Inflammatory macrophage treated with lipopolysaccharide for 4 hours (primary cell): ENCODE results near the gene NBEAL2.
"Not testable (repeated sequence)": the region's sequence is repeated elsewhere in the genome, so short reads cannot be mapped to it uniquely, and the experiment has no call there.

Experiments used
- DNase-seq: peaks from one replicate; pipeline ENCODE4 v3.0.0-alpha.2; 2020

Gene NBEAL2

DNA sequence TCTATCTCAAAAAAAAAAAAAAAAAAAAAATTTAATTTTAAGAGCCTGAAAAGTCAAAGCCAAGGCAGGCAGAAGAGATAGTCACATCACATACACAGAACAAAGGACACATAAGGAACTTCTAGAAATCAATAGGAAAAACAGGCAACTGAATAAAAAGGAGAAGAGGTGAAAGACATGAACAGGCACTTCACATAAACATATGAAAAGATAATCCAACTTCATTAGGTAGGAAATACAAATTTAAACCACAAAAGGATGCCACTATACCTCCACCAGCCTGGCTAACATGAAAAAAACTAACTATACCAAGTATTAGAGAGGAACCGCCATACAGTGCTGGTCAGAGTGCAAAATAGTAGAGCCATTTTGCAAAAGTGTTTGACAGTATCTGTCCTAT is 17.0 kb upstream of the NBEAL2 start:
- DNase-seq, result no peak

DNA sequence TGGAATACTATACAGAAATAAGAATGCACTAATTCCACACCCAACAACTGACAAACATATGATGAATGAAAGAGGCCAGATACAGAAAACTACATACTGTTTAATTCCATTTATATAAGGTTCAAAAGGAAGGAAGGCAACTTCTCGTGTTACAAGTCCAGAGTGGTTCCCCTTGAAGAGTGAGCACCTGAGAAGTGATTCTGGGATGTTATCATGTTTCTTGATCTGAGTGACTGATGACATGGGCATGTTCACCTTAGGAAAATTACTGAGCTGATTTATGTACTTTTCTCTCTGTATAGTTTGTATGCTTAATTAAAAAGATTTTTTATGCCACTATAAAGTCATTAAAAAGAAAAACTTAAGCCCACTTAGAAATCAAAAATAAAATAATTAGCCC is 16.5 kb upstream of the NBEAL2 start:
- no peak for DNase-seq

DNA sequence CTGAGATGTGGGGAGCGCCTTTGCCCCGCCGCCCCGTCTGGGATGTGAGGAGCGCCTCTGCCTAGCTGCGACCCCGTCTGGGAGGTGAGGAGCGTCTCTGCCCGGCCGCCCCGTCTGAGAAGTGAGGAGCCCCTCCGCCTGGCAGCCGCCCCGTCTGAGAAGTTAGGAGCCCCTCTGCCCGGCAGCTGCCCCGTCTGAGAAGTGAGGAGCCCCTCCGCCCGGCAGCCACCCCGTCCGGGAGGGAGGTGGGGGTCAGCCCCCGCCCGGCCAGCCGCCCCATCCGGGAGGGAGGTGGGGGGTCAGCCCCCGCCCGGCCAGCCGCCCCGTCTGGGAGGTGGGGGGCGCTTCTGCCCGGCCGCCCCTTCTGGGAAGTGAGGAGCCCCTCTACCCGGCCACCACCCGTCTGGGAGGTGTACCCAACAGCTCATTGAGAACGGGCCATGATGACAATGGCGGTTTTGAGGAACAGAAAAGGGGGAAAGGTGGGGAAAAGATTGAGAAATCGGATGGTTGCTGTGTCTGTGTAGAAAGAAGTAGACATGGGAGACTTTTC is 15.4 kb upstream of the NBEAL2 start:
- DNase-seq, result not testable (repeated sequence)

DNA sequence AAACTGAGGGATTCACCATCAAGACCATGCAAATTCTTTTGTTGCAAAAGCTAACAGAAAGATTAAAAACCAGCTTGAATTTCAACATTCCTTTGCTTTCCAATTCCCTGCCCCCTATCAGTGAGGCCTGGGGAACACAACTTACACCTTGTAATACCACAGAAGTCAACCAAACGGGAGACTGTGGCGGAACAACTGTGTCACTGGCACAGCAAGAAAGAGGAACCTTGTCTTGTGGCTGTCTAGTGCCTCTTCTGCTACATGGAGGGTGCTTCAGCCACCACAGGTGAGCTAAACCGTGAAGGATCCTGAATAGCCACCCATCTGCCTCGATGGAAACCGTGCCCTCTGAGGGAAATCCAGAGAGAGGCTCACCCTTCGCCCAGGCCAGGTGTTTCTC is 14.3 kb upstream of the NBEAL2 start:
- DNase-seq, result peak; percentile 77

DNA sequence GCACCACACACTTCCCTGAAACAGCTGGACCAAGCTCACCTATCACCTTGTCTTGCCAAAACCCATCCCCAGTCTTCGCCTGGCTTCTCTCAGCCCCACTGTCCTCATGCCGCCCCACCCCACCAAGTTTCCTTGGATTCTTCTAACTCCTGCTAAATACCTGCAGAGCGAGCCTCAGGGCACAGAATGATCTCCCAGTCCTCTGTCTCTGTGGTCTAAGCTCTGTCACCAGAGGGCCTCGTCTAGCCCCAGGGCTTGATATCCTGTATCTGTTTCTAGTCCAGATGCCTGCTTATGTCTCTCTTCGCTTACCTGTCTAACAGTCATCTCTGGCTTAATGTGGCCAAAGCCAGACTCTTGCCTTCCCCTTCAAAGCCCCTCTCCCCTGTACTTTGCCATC is 12.7 kb upstream of the NBEAL2 start:
- no peak for DNase-seq

DNA sequence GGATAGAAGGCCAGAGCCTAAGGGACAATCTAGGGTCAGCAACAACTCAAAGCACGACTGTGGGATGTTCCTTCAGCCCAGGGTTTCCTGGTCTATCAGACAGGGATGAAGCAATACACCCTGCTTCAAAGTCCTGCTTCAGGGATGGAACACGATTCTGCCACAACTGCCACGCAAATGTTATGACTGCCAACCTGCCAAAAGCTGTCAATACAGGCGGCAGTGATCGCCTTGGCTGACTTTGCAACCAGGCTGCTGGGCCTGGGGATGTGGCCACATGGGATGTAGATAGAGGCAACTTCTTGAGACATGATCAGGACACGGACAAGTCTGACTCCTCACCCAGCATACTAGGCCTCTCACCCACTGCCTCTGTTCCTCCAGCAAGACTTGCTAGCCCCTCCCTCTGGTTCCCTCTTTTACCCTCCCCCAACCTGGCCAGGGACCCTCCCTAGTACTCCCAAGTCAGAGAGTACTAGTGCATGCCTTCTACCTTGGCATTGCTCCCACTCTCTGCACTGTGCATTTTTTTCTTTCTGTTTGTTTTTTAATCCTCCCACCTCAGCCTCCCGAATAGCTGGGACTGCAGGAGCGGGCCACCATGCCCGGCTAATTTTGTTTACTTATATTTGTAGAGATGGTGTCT is 10.6 kb upstream of the NBEAL2 start:
- no peak for DNase-seq

DNA sequence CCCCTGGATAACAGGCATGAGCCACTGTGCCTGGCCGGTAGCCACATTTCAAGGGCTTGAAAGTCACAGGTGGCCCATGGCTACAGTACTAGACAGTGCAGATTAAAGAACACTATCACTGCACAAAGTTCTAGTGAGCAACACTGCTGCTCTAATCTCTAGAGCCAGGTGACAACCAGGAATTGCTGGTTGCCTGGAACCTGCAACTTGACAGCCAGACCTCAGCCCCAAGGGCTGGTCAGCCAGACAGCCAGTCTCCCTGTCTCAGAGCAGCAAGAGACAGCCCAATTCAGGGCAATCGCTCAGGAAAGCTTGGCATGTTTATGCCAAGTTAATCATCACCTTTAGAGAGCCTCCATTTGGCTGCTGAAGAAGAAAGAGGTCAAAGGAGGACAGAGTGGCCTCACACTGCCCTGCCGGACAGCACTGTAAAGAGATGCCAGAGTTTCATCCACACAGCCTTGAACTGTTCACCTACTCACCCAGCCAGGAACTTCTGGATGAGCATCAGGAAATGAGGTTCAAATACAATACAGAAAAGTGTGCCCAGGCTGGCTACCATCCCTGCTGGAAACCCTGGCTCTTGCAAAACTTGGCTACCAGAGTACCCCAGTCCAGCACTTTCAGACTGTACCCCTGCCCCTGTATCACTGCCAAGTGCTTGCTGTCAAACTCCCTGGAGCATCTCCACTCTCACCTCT is 8.9 kb upstream of the NBEAL2 start:
- DNase-seq, result no peak

DNA sequence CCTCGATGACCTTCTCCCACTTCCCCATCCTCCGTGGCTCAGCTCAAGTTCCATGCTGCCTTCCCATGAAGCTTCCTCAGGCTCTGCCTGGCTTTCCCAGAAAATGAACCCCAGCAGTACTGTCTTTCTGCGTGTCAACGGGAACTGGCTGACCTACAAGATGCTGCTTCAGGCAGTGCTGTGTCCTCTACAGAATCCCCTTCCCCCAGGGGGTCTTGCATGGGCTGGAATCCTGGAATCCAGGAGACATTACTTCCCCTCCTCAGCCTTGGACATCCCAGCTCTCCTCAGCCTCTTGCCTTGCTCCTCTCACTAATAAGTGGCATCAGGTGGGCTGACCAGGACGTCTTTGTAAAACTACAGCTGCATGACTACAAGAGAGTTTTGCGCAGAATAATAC is 8.3 kb upstream of the NBEAL2 start:
- no peak for DNase-seq

DNA sequence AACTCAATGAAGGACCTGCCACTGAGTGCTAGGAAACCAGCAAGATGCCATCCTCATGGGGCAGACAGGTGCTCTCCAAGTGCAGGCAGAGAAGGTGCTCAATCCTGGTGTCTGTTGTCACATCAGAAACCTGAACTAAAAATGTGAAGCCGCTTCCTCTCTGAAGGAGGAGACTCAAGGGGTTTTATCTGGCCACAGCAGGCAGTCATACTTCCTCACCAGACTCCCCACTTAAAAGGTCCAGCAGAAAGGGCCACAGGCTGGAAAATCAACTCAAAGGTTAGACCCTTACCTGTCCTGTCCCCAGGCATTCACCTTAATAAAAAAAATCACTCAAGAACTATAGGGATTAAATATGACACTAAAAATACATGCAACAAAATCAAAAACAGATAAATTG is 7.7 kb upstream of the NBEAL2 start:
- no peak for DNase-seq

DNA sequence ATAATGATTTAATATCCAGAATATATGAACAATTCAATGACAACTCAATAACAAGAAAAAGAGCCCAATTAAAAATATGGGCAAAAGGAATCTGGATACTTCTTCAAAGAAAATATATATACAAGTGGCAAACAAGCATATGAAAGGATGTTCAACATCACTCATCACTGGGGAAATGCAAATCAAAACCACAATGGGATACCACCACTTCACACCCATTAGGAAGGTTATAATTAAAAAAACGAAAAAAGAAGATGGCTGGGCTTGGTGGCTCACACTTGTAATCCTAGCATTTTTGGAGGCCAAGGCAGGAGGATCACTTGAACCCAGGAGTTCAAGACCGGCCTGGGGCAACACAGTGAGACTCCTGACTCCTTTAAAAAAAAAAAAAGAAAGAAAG is 7.1 kb upstream of the NBEAL2 start:
- no peak for DNase-seq

DNA sequence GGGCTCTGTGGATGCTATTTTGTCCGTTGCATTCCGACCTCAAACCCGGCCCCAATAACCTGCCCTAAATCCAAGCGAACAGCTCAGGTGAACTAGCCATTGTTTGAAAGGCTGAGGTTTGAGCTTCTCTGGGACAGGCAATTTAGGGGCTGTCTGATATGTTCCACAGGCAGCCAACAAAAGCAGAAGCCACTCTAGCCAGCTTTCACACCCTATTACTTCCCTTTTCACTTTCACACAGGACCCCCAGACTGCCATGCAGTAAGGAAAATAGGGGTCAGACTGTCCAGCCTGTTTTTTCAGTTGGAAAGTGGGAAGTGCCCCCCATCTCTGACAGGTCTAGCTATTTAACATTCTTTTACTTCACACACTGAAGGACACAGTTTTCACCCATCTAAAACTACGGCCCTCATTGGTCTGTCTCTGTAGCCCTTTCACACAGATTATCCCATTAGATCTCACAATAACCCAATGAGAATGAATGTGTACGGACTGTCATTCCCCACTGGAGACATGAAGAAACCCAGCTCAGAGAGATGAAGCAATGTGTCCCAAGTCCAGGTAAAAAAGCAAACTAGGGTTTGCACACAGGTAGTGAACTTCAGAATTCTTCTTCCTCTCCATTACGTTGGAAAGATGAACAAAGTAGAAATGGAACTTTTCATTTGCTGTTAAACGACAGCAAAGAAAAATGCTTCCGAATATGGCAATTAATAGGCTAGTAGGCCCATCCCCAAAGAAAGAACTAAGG is 4.9 kb upstream of the NBEAL2 start:
- DNase-seq, result peak; percentile 70

DNA sequence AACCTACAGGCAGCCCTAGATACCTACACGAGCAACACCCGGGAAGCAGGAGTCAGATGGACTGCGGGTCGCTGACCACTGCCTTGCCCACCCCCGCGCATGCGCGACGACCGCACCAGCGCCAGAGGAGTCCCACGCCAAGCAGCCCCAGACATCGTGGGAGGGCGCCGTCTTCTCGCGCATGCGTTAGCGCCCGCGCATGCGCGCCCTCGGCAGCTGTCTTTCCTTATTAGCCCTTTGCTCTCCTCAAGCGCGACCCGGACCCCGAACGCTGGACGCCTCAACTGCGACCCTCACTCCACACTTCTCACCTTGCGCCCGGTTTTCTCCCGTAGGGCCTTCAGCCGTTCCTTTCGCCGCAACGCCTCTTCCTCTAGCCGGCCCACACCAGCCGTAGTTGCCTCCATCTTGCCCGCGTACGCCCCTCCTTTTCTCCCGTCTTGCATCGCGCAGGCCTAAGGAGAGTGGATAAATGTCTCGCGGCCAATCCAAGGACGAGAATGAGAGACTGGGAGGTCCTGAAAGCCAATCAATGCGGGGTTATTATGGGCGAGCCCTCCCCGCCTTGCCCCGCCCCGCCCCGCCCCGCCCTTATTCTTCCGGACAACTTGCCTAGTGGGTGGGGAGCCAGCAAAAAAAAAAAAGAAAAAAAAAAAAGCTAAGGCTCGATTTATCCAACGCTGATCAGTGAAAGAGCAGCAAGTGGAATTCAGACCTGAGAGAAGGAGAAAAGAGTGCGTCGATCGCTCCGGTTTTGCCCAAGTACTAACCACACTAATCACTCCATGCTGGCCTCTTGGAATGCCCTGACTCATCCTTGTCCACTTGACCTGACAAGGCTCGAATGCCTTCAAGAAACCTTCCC is 2.9 kb upstream of the NBEAL2 start, which contains the start of gene CCDC12:
CCDC12 (minus strand) TSS at position 420 of the 865 bp plus-strand sequence; CDS start at position 407, 13 bp downstream.
- DNase-seq, result peak; percentile 99

DNA sequence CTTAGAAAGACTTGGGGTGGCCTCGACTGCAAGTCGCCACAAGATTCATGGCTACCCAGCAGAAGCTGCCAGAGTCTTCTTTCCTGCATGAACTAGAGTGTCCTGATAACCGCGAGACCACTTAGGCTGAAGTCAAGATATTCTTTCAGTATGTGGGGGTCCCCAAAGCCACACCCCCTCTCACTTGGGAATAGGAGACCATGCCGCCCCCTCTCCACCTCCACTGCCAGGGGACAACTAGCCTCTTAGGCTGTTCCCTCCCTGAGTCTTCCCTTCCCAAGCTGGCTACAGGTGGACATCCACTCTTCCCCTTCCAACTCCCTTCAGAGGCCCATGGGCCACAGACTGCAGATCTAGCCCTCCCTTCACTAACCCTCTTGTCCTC is 1.7 kb upstream of the NBEAL2 start:
- DNase-seq, result no peak

DNA sequence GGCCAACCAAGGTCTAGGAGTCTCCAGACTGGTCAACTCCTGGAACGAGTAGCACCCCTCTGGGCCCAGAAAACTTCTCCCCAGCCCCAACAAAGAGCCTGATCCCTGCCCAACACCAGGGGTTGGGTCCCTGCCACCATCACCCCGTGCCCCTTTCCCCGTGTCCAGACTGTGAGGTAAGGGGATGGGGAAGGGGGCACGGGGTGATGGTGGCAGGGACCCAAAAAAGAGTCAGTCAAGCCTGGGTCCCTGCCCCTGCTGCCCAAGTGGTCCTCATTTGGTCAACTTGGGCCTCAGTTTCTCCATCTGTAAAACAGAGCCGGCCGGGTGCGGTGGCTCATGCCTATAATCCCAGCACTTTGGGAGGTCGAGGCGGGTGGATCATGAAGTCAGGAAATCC is 1.1 kb upstream of the NBEAL2 start:
- DNase-seq, result no peak

DNA sequence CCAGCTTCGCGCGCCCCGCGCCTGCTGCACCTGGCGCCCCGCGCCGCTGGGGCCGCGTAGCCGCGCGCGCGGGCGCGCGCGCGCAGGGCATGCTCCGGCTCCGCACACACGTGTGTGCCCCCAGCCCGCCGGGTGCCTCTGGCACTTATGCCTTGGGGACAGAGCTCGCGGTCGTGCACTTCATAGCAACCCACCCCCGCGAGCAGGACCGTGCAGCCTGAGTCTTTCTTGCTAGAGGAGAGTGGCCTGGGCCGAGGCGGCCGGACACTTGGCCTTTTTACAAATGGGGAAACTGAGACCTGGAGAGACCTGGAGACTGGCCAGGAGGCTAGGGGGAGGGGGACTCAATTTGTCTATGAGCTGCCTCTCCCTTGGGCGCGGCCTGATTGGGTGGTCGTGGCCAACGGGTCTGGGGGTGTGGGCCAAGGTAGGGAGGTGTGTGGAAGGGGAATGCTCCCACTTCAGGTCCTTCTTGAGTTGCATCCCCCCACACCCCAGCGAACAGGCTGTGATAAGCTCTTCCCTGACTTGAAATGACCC is 562 bp downstream of the NBEAL2 start:
- no peak for DNase-seq

DNA sequence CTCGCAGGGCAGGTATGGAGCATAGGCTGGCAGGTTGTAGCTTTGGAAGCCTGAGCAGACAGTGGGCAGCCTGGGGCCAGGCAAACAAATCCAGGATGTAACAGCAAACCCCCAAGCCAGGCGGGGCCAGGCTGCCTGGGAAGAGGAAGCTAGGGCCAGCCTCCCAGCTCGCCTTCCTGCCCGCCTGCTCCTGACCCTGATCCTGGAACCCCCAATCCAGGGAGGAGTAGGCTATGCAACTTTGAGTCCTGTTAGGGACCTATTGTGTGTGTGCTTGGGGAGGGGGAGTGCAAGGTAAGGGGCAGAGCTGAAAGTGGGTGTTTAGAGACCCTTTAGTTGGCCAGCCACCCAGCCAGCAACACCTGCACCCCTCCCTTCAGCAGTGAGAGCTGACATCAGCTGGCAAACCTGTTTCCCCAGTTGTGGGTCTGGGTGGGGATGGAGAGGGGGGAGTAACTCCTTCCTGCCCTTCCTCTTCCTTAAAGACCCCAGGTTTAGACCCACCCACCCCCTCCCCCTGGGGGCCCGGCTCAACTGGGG is 2.5 kb downstream of the NBEAL2 start:
- peak; percentile 38 for DNase-seq

DNA sequence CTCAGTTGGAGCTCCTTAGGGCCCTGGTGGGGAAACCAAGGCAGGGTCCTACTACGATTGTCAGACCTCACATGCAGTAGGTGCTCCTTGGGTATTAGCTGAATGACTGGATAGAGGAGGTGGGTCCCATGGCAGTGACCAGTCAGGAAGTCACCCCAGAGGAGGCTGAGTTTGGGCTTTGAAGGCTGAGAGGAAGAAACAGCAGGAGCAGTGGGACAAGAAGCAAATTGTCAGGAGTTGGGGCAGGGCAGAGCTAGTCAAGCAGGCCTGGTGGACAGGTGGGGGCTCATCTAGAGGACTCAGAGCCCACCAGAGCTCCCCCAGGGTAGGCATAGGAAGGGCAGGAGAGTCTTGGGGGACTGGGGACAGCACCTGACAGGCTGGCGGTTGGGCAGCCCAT is 3.1 kb downstream of the NBEAL2 start:
- no peak for DNase-seq

DNA sequence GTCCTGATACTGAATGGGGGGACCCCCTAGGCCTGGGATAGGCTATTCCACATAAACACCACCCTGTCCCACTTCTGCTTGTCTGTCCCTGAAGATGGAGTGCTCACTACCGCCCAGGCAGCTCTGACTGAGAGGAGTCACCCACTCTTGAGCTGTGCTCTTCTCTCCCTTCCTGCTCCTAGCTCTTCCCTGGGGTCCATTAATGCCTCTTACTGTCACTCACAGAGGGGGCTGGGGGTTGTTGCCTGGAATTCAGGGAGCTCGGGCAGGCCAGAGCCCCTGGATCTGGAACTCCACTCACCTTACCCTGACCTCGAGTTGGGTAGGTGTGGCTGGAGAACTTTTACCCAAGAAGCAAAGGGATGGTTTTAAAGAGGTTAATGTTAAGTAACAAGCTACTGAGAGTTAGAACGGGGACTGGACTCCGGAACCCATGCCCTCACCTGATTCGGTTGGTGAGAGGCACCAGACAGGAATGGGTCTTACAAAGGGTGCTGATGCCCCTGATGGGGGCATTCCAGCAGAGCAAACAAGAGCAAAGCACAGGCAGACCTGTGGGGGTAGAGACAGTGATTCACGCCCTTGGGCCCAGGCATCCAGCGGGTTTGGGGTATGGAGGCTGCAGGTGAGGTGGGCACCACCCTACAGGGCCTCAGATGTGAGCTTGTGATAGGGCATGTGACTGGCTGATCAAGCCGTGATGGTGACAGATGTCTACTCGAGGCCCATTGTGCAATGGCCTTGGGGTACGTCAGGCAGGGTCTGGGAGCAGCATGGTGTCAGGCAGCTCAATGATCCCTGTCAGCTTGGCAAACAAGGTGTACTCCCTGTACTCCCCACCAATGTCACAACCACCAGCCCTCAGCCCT is 5.4 kb downstream of the NBEAL2 start:
- DNase-seq, result peak; percentile 44

DNA sequence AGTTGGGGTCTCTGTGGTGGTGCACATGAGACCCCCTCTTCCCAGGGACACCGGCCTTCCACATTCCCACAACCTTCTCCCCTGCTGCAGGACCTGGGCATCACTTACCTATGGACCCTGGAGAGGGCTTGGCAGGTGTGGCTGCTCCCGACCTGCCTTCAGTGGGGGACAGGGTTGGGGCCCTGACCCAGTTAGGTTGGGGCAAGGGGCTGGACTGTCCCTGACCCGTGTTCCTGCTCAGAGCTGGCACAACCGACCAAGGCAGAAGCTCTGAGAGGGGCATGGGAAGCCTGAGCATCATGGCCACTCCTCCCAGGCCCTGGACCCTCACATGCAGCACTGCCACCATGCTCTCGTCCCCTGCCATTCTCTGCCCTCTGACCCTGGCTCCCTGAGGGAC is 6.1 kb downstream of the NBEAL2 start:
- no peak for DNase-seq

DNA sequence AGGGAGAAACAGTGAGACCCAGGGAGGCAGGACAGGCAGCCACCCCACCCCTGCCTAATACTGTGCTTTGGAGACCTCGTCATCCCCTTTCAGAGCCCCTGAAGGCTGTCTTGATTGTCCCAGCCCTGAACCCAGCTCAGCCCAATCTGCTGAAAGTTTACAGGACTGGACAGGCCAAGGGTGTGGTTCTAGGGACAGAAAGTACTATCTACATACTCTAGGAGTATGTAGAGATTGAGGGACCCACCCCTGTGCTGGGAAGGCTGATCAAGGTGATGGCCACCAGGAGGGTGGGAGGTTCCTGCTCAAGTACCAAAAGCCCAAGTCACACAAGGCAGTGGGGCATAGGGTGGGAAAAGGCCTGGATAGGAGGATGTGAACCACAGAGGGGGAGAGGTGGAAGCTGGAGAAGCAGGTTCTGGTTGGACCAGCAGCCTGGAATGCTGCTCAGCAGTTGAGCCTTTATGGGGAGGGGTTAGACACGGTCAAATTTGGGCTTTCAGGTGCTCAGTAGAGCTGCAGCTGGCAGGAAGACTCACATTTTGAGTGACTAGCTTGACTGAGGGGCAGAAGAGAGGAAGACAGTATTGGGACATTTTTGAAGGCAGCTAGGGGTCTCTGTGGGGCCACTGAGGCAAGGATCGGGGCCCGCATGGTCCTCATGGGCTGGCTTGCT is 6.7 kb downstream of the NBEAL2 start:
- no peak for DNase-seq
